Right ventricle myocardium inferior (tissue), 1 donor: ENCODE results near the gene ZIM2. TPM values are rescaled to one million over a fixed set of nuclear protein-coding genes. Genes with fewer than 3 reads are reported as not detected.

ENCODE experiments used
- ATAC-seq: fragments of 200-7000 bp; cut with Tn5 transposase; one replicate; pipeline ENCODE4 v1.9.1; 2020; ENCODE audit warnings: mild to moderate bottlenecking, moderate library complexity
- DNase-seq: peaks from one replicate; pipeline ENCODE4 v3.0.0; 2021; ENCODE audit errors: missing footprints
- intact Hi-C: fragments of 100-400 bp; cut with DNase I; formaldehyde crosslinking; loops from one replicate; pipeline ENCODE4 v1.11.0; 2022
- total RNA-seq: library from RNA; stranded (reverse); fragmentation: NEBNext Ultra II Directional; extraction: Animal tissue kit (Norgen Biotek cat#: 25700); gene quantifications from one replicate; pipeline ENCODE4 v1.2.1, GENCODE V29; 2021
- donor health status: DM: no; HTN: yes; CAD: no; lungs with severe emphysema.

ZIM2 gene
- total RNA-seq, 1 donor from 2014 or later, result not detected

DNA sequence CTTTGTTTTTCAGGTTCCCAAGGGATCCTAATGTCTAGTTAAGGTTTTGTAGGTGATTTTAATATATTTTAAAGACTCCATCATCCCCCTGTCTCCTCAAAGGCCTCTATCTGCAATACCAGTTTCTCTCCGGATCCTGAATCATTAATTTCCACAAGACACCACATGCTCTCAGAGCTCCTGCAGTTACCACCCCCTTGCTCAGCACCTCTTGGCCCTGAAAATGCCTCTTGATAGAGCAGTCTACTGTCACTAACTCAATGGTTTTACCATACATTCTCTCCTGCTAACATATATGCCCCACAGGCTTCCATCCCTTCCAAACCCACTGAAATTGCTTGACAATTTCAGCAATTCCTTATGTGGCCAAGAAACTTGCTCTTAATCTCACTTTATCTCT, 1.9 kb upstream of the ZIM2 start:
- DNase-seq, result no peak
- intact Hi-C loops, result no loop called here
- ATAC-seq, result no peak

DNA sequence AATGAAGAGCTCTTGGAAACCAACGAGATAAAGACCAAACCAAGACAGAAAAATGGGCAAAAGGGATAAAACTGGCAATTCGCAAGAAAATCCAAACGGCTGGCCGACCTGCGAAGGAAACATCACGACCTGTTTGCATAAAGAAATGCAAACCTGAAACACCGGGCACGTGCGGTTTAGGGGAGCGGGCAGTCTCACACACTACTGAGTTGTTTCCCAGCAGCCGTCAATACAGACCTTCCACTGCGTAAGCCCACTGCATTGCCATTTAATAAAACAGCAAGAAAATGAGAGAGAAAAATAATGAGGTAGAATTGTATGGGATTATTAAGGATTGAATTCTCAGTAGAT, 642 bp upstream of the ZIM2 start:
- no peak for ATAC-seq
- intact Hi-C loops, result no loop called here
- DNase-seq, result no peak

- DNase-seq (peak; percentile 95), ATAC-seq (peak; percentile 76)
- intact Hi-C loops, result loop anchor here (2.0 kb wide), 1 partner anchor 169 kb away; the partner anchor contains the start of gene ZNF835
Measured at GRCh38 chr19:56839652-56840450, 675 bp downstream of the ZIM2 start.

DNA sequence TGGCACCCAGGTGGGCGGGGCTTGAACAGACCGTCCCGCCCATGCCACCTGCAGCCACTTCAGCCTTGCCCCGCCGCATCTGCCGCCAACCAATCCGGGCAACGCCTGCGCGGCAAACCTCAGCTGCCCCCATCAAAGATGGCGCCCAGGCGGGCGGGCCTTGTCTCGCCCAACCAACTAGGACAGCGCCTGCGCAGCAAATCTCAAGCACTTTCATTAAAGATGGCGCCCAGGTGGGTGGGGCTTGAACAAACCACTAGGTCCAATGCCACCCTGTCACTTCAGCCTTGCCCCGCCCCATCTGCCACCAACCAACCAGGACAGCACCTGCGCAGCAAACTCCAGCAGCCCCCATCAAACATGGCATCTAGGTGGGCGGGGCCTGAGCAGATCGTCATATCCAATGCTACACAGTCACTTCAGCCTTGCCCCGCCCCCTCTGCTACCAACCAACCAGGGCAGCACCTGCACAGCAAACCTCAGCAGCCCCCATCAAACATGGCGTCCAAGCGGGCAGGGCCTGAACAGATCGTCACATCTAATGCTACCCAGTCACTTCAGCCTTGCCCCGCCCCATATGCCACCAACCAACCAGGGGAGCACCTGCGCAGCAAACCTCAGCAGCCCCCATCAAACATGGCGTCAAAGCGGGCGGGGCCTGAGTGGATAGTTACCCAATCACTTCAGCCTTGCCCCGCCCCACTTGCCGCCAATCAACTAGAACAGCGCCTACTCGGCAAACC, 1.4 kb downstream of the ZIM2 start:
- ATAC-seq (peak; percentile 71), DNase-seq (peak; percentile 96)
- intact Hi-C loops, result loop anchor here (2.0 kb wide), 1 partner anchor 168 kb away; the partner anchor contains the start of gene ZNF835

- ATAC-seq, result peak; percentile 31
- DNase-seq, result peak; percentile 83
- intact Hi-C loops, result loop anchor here (2.0 kb wide), 1 partner anchor 167 kb away; the partner anchor contains the start of gene ZNF835
Measured at GRCh38 chr19:56838024-56838908, 2.3 kb downstream of the ZIM2 start.

DNA sequence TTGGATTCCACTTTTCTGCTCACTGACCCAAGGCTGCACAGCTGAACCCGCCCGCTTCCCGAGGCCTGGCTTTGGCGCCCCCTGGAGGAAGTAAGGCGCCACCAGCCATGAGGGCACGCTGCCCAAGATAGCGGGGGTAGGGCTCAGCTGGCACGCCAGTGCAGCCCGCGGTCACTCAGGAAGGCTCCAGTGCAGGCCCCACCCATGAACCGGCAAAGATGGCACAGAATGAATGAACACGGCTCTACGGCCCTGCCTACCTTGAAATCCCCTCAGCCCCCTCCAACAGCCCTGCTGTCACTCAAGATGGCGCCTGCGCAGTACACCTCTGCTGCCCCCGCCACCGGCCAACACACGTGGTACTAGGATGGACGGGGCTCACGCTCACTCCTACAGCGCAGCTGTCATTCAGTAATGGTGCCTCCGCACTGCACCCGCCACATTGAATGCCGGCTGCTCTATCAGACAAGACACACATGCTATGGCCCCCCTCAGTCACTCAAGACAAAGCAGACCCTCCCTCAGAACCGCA, 3.0 kb downstream of the ZIM2 start:
- intact Hi-C loops, result loop anchor here (2.0 kb wide), 1 partner anchor 167 kb away; the partner anchor contains the start of gene ZNF835
- DNase-seq (peak; percentile 86), ATAC-seq (peak; percentile 32)

DNA sequence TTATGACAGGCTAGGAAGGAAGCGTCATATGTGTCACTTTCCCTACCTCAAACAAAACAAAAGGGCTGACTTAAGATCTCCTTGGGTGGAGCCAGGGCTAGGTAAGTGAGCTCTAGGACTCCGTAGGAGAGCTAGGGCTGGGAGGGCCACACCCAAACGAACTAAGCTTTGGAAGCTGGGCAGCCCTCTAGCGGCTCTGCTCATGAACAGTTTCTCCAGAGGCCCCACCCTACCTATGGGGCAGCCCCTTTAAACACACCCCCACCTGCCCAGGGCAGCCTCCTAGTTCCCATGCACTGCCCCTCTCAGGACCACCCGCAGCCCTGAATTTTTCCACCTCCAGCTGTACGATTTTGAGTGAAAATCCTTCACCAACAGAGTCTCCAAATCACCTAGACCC, 3.5 kb downstream of the ZIM2 start:
- intact Hi-C loops, result no loop called here
- DNase-seq, result no peak
- ATAC-seq, result no peak

DNA sequence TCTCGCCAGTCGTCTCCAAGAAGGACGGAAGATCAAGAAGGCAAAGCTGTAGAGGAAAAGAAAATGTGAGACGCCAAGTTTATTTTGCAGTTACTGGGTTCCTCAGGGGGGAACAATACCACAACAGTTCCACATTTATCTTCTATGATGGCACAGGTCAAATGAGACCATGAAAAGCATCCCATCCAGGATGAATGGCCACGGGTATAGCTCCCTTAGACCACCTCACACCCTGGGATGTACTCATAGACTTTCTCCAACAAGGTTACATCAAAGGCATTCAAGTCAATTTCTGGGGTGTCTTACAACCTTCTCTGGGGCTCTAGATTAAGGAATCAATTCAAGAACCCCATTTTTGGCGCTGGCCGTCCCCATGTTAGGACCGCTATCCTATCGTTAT, 4.5 kb downstream of the ZIM2 start:
- intact Hi-C loops, result no loop called here
- ATAC-seq, result no peak

GRCh38 chr19:56835401-56835800, 5.1 kb downstream of the ZIM2 start:
- intact Hi-C loops, result no loop called here
- no peak for ATAC-seq
- DNase-seq, result no peak

More for the DNA sequence above, 4.5 kb downstream of the ZIM2 start:
- no peak for DNase-seq

- intact Hi-C loops, result loop anchor here (5.0 kb wide), 1 partner anchor 87 kb away; no protein-coding TSS in a partner anchor
- no peak for DNase-seq
- ATAC-seq, result no peak
Measured at GRCh38 chr19:56834564-56835375, 5.8 kb downstream of the ZIM2 start.

- no peak for DNase-seq
- ATAC-seq, result no peak
- intact Hi-C loops, result loop anchor here (5.0 kb wide), 1 partner anchor 85 kb away; no protein-coding TSS in a partner anchor
Measured at GRCh38 chr19:56832352-56832928, 8.1 kb downstream of the ZIM2 start.

DNA sequence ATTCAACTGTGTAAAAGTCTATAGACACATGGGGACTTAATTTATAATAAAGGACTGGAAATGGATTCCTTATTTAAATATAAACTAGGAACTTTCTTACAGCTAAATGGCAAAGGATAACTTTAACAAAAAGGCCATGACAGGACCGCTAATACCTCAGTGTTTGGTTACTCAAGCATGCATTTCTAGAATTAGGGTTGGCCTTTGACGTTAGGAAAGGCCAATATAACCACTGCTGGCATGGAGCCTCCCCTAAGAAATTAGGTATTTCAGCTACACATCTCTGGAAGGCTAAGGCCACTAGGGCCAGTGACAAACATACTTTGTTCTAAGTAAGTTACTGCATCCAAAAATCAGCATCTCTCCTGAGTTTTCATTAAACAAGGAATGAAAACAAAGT, 9.3 kb downstream of the ZIM2 start:
- no peak for DNase-seq
- intact Hi-C loops, result loop anchor here (5.0 kb wide), 1 partner anchor 84 kb away; no protein-coding TSS in a partner anchor
- ATAC-seq, result no peak

GRCh38 chr19:56829596-56829995, 10.9 kb downstream of the ZIM2 start:
- intact Hi-C loops, result no loop called here
- ATAC-seq (no peak), DNase-seq (no peak)

GRCh38 chr19:56827708-56828107, 12.8 kb downstream of the ZIM2 start:
- intact Hi-C loops, result no loop called here

DNA sequence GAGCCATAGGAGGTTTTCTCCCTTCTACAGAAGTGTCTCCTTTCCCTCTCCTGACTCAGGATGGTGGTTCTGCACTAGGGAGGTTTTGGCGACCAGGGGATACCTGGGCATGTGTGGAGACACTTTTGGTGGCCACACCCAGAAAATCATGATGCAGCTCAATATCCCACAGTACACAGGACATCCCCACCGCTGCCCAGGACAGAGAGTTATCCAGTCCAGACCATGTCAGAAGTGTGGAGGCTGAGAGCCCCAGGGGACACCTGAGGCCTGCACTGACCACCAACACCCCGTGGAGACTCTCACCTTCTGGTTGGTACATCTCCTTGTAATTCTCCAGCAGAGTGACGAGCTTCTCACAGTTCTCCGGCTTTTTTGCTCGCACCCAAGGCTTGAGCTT, 16.6 kb downstream of the ZIM2 start:
- no peak for DNase-seq
- ATAC-seq, result no peak
- intact Hi-C loops, result no loop called here

More at GRCh38 chr19:56827708-56828107, 12.8 kb downstream of the ZIM2 start:
- DNase-seq (no peak), ATAC-seq (no peak)

- no peak for ATAC-seq
- DNase-seq, result no peak
- intact Hi-C loops, result no loop called here
Measured at GRCh38 chr19:56823417-56823816, 17.1 kb downstream of the ZIM2 start.

DNA sequence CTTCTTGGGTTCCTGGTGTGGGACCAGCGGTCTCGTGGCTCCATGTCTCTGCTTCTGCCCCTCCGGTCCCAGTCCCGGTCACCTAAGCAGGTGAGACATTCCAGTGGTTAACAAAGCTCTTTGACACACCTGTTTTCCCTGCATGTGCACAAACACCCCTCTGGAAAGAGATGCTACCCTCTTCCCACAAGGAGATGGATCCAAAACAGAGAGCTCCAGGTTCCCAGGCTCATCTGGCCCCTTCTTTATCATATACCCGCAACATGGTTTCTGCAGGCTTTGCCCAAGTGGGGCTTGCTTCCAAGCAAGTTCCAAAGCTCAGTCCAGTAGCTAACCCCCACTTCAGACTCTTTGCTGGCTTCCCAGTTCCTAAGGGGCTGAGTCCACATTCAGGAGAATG, 17.8 kb downstream of the ZIM2 start:
- intact Hi-C loops, result no loop called here
- ATAC-seq (no peak), DNase-seq (no peak)
